Lower leg skin (tissue), 4 donors: ENCODE measurements around the gene TMEM255A. TPM values are rescaled to one million over a fixed set of nuclear protein-coding genes. Genes with fewer than 3 reads are reported as not detected.

ENCODE experiments used
- DNase-seq, 2 donors: peaks; one replicate each; pipeline ENCODE4 v3.0.0-alpha.2; 2019; ENCODE audit warnings: low spot score in 2 of 2
- H3K4me3 ChIP-seq: fragments of 200-600 bp; sonication (generic); 2 replicates; pipeline ENCODE4 v1.5.1; 2017; ENCODE audit warnings: mild to moderate bottlenecking, low read depth; ENCODE audit not compliant: poor library complexity, severe bottlenecking
- CTCF ChIP-seq, 3 donors: fragments of 450-650 bp; IDR thresholded peaks; one replicate each; pipeline ENCODE4 v1.5.1; 2016; ENCODE audit warnings: antibody characterized with exemption in 3 of 3, mild to moderate bottlenecking in 3 of 3, moderate library complexity in 2 of 3
- POLR2A ChIP-seq, 2 donors: fragments of 450-650 bp; IDR thresholded peaks; one replicate each; pipeline ENCODE4 v1.6.1; 2016 to 2017; ENCODE audit warnings: antibody characterized with exemption in 2 of 2, mild to moderate bottlenecking in 1 of 2, moderate library complexity in 1 of 2
- WGBS, 2 donors: methylation state at CpG; one replicate each; pipeline ENCODE4 v1.1.5; 2018; 5-methylcytosine and 5-hydroxymethylcytosine counted together
- intact Hi-C: fragments of 100-400 bp; cut with DNase I; formaldehyde crosslinking; loops from one replicate; pipeline ENCODE4 v1.15.0; 2023; ENCODE audit warnings: low total_unique reads
- total RNA-seq, 4 donors: library from RNA; depleted of rRNA; stranded (reverse); fragments of >200 nt; gene quantifications; one replicate each; pipeline ENCODE4 v1.1.0, GENCODE V29; 2016

TMEM255A gene
- total RNA-seq, 4 donors from 2014 or later = 1.7 to 4.3 (median 3.0) TPM

GRCh38 chrX:120262859-120263708, 48.2 kb downstream of the TMEM255A start:
- no peak for DNase-seq
- 51 to 56% methylated on average over 5 to 8 of the region's 8 CpGs for WGBS, 2 donors
- TF ChIP-seq POLR2A (IDR thresholded peaks at IDR 0.05) (no peak), CTCF (IDR thresholded peaks at IDR 0.05) (no peak)
- intact Hi-C loops = no loop called here
- H3K4me3 ChIP-seq = no peak overlapping the region

- DNase-seq = peak; percentile 49 to 88
- intact Hi-C loops = no loop called here
- TF ChIP-seq POLR2A (IDR thresholded peaks at IDR 0.05) = no peak
- TF ChIP-seq CTCF (IDR thresholded peaks at IDR 0.05) = no peak
- no peak overlapping the region for H3K4me3 ChIP-seq
- WGBS, 2 donors = 42 to 49% methylated on average over 2 to 3 of the region's 3 CpGs
These were observed 50.9 kb downstream of the TMEM255A start for GRCh38 chrX:120260369-120260768.

- no peak overlapping the region for H3K4me3 ChIP-seq
- no peak for DNase-seq
- intact Hi-C loops = no loop called here
- TF ChIP-seq POLR2A (IDR thresholded peaks at IDR 0.05) (no peak), CTCF (IDR thresholded peaks at IDR 0.05) (no peak)
- 63 to 73% methylated on average over 6 of the region's 6 CpGs for WGBS, 2 donors
These were observed 57.5 kb downstream of the TMEM255A start for GRCh38 chrX:120253784-120254183.

GRCh38 chrX:120251471-120252011, 59.7 kb downstream of the TMEM255A start:
- TF ChIP-seq POLR2A (IDR thresholded peaks at IDR 0.05) (no peak), CTCF (IDR thresholded peaks at IDR 0.05) (no peak)
- peak overlapping the region; percentile 65 for H3K4me3 ChIP-seq
- intact Hi-C loops = no loop called here
- DNase-seq = no peak
- WGBS, 2 donors = 0 to 36% methylated on average over 28 of the region's 28 CpGs

GRCh38 chrX:120250522-120251271, 60.6 kb downstream of the TMEM255A start, which contains the start of gene ZBTB33:
Gene ZBTB33 (plus strand): TSS chrX:120250812. CDS start chrX:120253416, 2,604 bp downstream.
- peak within 1 kb of the TSS; percentile 65 for H3K4me3 ChIP-seq
- intact Hi-C loops = no loop called here
- peak in 1 of 3 donors; percentile 25 for TF ChIP-seq CTCF (IDR thresholded peaks at IDR 0.05)
- TF ChIP-seq POLR2A (IDR thresholded peaks at IDR 0.05) = no peak
- 0 to 41% methylated on average over 39 to 75 of the region's 75 CpGs for WGBS, 2 donors
- DNase-seq = peak; percentile 86 to 96
